Measurements from ENCODE around the gene MT1F.

The MT1F gene

DNA sequence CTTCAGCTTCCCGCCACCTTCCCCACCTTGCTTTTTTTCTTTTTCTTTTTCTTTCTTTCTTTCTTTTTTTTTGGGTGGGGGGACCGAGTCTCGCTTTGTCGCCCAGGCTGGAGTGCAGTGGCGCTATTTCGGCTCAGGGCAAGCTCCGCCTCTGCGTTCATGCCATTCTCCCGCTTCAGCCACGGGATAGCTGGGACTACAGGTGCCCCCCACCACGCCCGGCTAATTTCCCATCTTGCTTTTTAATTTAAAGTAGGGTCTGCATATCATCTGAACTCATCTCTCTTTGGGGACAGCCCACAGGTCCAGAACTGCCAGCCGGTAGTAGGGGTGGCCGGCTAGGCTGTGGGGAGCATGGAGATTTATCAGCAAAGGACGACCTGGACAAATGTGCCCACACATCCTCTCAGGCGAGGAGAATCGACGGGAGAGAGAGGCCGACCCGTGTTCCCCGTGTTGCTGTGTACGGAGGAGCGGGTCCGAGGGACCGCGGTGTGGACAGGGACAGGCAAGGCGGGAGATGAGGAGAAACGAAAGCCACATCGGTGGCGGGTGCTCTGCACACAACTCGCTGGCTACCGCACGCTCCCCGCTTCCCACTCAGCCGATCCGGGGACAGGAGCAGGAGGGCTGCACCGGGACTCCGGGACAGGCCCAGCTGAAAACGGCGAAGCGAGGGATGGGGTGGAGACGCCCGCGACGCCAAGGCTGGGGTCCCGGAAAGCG, 22.9 kb upstream of the MT1F start:
- no peak overlapping the region for H3K27ac ChIP-seq (ENCODE audit: low read depth, low read length)
- no peaks in the 10 kb centered on the region for H3K36me3 ChIP-seq (ENCODE audit: insufficient read depth, low read length)
- H3K4me3 ChIP-seq (ENCODE audit: low read depth, low read length) = no peak overlapping the region
- peaks cover 8% of the 10 kb centered on the region for H3K4me1 ChIP-seq (ENCODE audit: control insufficient read depth, insufficient read depth, low read length, unreplicated experiment)
- H3K27me3 ChIP-seq (ENCODE audit: insufficient read depth, low read length) = peaks cover 9% of the 10 kb centered on the region; the same call in 1 of the 2 replicates
- H2AFZ ChIP-seq (ENCODE audit: low read length, unreplicated experiment) = no peak overlapping the region
- no peaks in the 10 kb centered on the region for H3K79me2 ChIP-seq (ENCODE audit: control insufficient read depth, insufficient read depth, low read length, unreplicated experiment)

GRCh38 chr16:56635441-56635967, 22.3 kb upstream of the MT1F start:
- Histone ChIP-seq H3K27me3 (ENCODE audit: insufficient read depth, low read length) (peaks cover 9% of the 10 kb centered on the region; the same call in 1 of the 2 replicates), H2AFZ (ENCODE audit: low read length, unreplicated experiment) (no peak overlapping the region), H3K4me3 (ENCODE audit: low read depth, low read length) (no peak overlapping the region), H3K4me1 (ENCODE audit: control insufficient read depth, insufficient read depth, low read length, unreplicated experiment) (peaks cover 8% of the 10 kb centered on the region), H3K36me3 (ENCODE audit: insufficient read depth, low read length) (no peaks in the 10 kb centered on the region), H3K27ac (ENCODE audit: low read depth, low read length) (no peak overlapping the region), H3K79me2 (ENCODE audit: control insufficient read depth, insufficient read depth, low read length, unreplicated experiment) (no peaks in the 10 kb centered on the region)

- Histone ChIP-seq H3K79me2 (ENCODE audit: control insufficient read depth, insufficient read depth, low read length, unreplicated experiment) (no peaks in the 10 kb centered on the region), H3K4me1 (ENCODE audit: control insufficient read depth, insufficient read depth, low read length, unreplicated experiment) (peaks cover 8% of the 10 kb centered on the region), H3K27ac (ENCODE audit: low read depth, low read length) (no peak overlapping the region), H3K36me3 (ENCODE audit: insufficient read depth, low read length) (no peaks in the 10 kb centered on the region), H3K27me3 (ENCODE audit: insufficient read depth, low read length) (peaks cover 9% of the 10 kb centered on the region; the same call in 1 of the 2 replicates), H3K4me3 (ENCODE audit: low read depth, low read length) (no peak overlapping the region), H2AFZ (ENCODE audit: low read length, unreplicated experiment) (no peak overlapping the region)
Observed at GRCh38 chr16:56636616-56637413, 20.9 kb upstream of the MT1F start.

GRCh38 chr16:56637814-56638750, 19.7 kb upstream of the MT1F start, which contains the start of gene MT1A:
MT1A (plus strand) TSS chr16:56638666; CDS start chr16:56638739, 73 bp downstream.
- Histone ChIP-seq H3K36me3 (ENCODE audit: insufficient read depth, low read length) (no peaks in the 10 kb centered on the region), H3K4me1 (ENCODE audit: control insufficient read depth, insufficient read depth, low read length, unreplicated experiment) (peaks cover 13% of the 10 kb centered on the region), H3K27ac (ENCODE audit: low read depth, low read length) (no peak within 1 kb of the TSS), H2AFZ (ENCODE audit: low read length, unreplicated experiment) (peak within 1 kb of the TSS; percentile 74), H3K27me3 (ENCODE audit: insufficient read depth, low read length) (peaks cover 9% of the 10 kb centered on the region; the same call in 1 of the 2 replicates), H3K79me2 (ENCODE audit: control insufficient read depth, insufficient read depth, low read length, unreplicated experiment) (no peaks in the 10 kb centered on the region), H3K4me3 (ENCODE audit: low read depth, low read length) (peak within 1 kb of the TSS; percentile 78)

GRCh38 chr16:56639045-56639444, 18.7 kb upstream of the MT1F start:
- Histone ChIP-seq H3K79me2 (ENCODE audit: control insufficient read depth, insufficient read depth, low read length, unreplicated experiment) (no peaks in the 10 kb centered on the region), H3K4me1 (ENCODE audit: control insufficient read depth, insufficient read depth, low read length, unreplicated experiment) (peaks cover 23% of the 10 kb centered on the region), H3K27me3 (ENCODE audit: insufficient read depth, low read length) (peaks cover 9% of the 10 kb centered on the region; the same call in 1 of the 2 replicates), H3K27ac (ENCODE audit: low read depth, low read length) (no peak overlapping the region), H2AFZ (ENCODE audit: low read length, unreplicated experiment) (peak overlapping the region; percentile 15), H3K4me3 (ENCODE audit: low read depth, low read length) (peak overlapping the region; percentile 78), H3K36me3 (ENCODE audit: insufficient read depth, low read length) (no peaks in the 10 kb centered on the region)

DNA sequence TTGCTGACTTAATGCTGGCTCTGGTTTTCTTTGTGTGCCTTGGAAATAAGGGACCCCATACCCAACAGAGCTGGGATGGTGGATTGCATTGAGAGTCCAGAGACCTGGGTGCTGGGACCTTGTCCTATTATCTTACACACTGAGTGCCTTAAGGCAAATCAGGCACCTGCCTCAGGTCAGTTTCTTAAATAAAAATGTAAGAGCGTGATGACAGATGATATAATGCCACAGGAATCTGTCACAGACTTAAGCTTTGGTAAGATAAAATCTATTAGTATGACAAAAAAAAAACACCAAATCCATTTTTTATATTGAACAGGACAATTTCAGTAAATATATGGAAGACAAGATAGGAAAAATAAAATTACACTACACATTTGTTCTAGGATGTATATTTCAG, 17.7 kb upstream of the MT1F start:
- Histone ChIP-seq H2AFZ (ENCODE audit: low read length, unreplicated experiment) (no peak overlapping the region), H3K36me3 (ENCODE audit: insufficient read depth, low read length) (no peaks in the 10 kb centered on the region), H3K79me2 (ENCODE audit: control insufficient read depth, insufficient read depth, low read length, unreplicated experiment) (no peaks in the 10 kb centered on the region), H3K27me3 (ENCODE audit: insufficient read depth, low read length) (peaks cover 9% of the 10 kb centered on the region; the same call in 1 of the 2 replicates), H3K4me3 (ENCODE audit: low read depth, low read length) (no peak overlapping the region), H3K4me1 (ENCODE audit: control insufficient read depth, insufficient read depth, low read length, unreplicated experiment) (peaks cover 23% of the 10 kb centered on the region), H3K27ac (ENCODE audit: low read depth, low read length) (no peak overlapping the region)

DNA sequence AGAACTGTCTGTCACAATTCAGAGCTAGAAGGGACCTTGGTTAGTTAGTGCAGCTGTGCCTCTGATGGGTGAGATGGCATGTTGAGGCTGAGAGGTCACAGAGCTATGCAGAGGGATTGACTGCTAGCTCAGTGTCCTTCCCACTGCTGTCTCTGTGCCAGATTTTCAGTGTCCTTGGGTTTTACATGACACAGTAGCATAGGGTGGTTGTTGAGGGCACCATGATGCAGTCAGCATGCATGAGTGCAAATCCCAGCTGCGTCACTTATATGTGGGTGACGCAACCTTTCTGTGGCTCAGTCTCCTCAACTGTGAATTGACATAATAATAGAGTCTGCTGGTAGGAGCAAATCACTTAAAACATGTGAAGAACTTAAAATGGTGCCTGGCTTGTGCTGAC, 16.6 kb upstream of the MT1F start:
- no peak overlapping the region for H2AFZ ChIP-seq (ENCODE audit: low read length, unreplicated experiment)
- H3K4me1 ChIP-seq (ENCODE audit: control insufficient read depth, insufficient read depth, low read length, unreplicated experiment) = peaks cover 23% of the 10 kb centered on the region
- peaks cover 14% of the 10 kb centered on the region; the same call in 1 of the 2 replicates for H3K27me3 ChIP-seq (ENCODE audit: insufficient read depth, low read length)
- no peak overlapping the region for H3K4me3 ChIP-seq (ENCODE audit: low read depth, low read length)
- H3K27ac ChIP-seq (ENCODE audit: low read depth, low read length) = no peak overlapping the region
- no peaks in the 10 kb centered on the region for H3K79me2 ChIP-seq (ENCODE audit: control insufficient read depth, insufficient read depth, low read length, unreplicated experiment)
- no peaks in the 10 kb centered on the region for H3K36me3 ChIP-seq (ENCODE audit: insufficient read depth, low read length)

DNA sequence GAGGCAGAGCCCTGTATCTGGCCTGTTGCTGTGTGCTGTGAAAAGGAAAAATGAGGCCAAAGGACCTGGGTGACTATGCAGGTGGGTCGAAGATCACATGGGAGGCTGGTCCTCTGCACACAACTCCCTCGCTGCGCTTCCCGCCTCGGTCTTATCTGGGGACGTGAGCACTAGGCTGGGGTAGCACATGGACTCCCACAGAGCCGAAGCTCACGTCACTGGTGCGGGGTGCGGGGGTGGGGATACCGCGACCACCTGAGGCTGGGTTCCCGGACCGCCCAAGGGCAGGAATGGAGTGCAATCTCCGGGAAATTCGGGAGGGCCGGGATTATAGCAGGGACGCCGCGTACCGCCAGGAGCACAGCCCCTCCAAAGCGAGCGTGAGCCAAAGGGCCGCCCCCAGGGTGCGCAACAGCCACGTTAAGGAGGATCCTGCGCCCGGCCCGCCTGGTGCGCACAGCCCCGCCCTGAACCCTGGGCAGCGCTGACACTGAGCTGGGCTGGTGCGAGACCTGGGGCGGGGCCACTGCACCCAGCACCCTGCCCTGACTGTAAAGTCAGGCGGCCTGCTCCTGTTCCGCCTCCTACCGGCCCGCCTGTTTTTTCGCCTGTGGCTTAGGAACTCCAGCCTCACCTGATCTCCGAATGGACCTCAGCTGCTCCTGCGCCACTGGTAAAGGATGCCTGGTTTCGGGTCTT, 14.5 kb upstream of the MT1F start:
- H3K4me3 ChIP-seq (ENCODE audit: low read depth, low read length) = peak overlapping the region; percentile 69
- peak overlapping the region; percentile 48 for H2AFZ ChIP-seq (ENCODE audit: low read length, unreplicated experiment)
- peaks cover 23% of the 10 kb centered on the region for H3K4me1 ChIP-seq (ENCODE audit: control insufficient read depth, insufficient read depth, low read length, unreplicated experiment)
- no peak overlapping the region for H3K27ac ChIP-seq (ENCODE audit: low read depth, low read length)
- no peaks in the 10 kb centered on the region for H3K36me3 ChIP-seq (ENCODE audit: insufficient read depth, low read length)
- H3K79me2 ChIP-seq (ENCODE audit: control insufficient read depth, insufficient read depth, low read length, unreplicated experiment) = no peaks in the 10 kb centered on the region
- H3K27me3 ChIP-seq (ENCODE audit: insufficient read depth, low read length) = peaks cover 23% of the 10 kb centered on the region

DNA sequence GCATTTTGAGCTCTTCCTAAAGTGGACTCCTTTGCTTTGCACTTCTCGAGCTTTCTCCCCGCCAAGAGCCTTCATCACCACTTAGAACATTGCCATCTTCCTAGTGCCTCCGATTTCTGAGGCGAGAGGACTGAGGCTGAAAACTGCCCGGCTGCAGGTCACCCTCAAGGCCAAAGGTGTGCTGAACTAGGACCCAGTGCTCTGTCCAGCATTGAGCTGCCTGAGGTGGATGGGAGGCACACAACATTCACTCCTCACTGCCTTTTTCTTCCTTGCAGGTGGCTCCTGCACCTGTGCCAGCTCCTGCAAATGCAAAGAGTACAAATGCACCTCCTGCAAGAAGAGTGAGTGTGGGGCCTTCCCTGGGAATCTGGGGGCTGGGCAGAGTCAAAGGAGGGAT, 13.9 kb upstream of the MT1F start:
- peak overlapping the region; percentile 69 for H3K4me3 ChIP-seq (ENCODE audit: low read depth, low read length)
- H2AFZ ChIP-seq (ENCODE audit: low read length, unreplicated experiment) = no peak overlapping the region
- no peaks in the 10 kb centered on the region for H3K79me2 ChIP-seq (ENCODE audit: control insufficient read depth, insufficient read depth, low read length, unreplicated experiment)
- no peaks in the 10 kb centered on the region for H3K36me3 ChIP-seq (ENCODE audit: insufficient read depth, low read length)
- no peak overlapping the region for H3K27ac ChIP-seq (ENCODE audit: low read depth, low read length)
- H3K4me1 ChIP-seq (ENCODE audit: control insufficient read depth, insufficient read depth, low read length, unreplicated experiment) = peaks cover 20% of the 10 kb centered on the region
- peaks cover 26% of the 10 kb centered on the region for H3K27me3 ChIP-seq (ENCODE audit: insufficient read depth, low read length)
